Measurements from ENCODE around the gene ACTA2.

Gene ACTA2

GRCh38 chr10:88918191-88918905 lies 34.2 kb downstream of the ACTA2 start:
- DNase-seq, result no peak

- DNase-seq, result no peak
Observed at GRCh38 chr10:88916986-88917385, 35.6 kb downstream of the ACTA2 start.

- no peak for DNase-seq
Observed at GRCh38 chr10:88916231-88916630, 36.3 kb downstream of the ACTA2 start.

- no peak for DNase-seq
Observed at GRCh38 chr10:88915781-88916180, 36.8 kb downstream of the ACTA2 start.

GRCh38 chr10:88913788-88914187 lies 38.8 kb downstream of the ACTA2 start:
- DNase-seq, result no peak

- no peak for DNase-seq
Observed at GRCh38 chr10:88913127-88913526, 39.4 kb downstream of the ACTA2 start.

GRCh38 chr10:88911851-88912250 lies 40.7 kb downstream of the ACTA2 start:
- DNase-seq, result no peak

- no peak for DNase-seq
Observed at GRCh38 chr10:88911116-88911515, 41.5 kb downstream of the ACTA2 start.

- no peak for DNase-seq
Observed at GRCh38 chr10:88908194-88908593, 44.4 kb downstream of the ACTA2 start.

- no peak for DNase-seq
Observed at GRCh38 chr10:88906921-88907320, 45.7 kb downstream of the ACTA2 start.

- DNase-seq, result no peak
Observed at GRCh38 chr10:88903715-88904114, 48.9 kb downstream of the ACTA2 start.

- DNase-seq, result no peak
Observed at GRCh38 chr10:88901984-88902789, 50.4 kb downstream of the ACTA2 start.

- DNase-seq, result peak; percentile 41
Observed at GRCh38 chr10:88901206-88901983, 51.2 kb downstream of the ACTA2 start.

- DNase-seq, result no peak
Observed at GRCh38 chr10:88899886-88900285, 52.7 kb downstream of the ACTA2 start.

- DNase-seq, result no peak
Observed at GRCh38 chr10:88898727-88899126, 53.8 kb downstream of the ACTA2 start.

GRCh38 chr10:88896994-88897853 lies 55.3 kb downstream of the ACTA2 start:
- peak; percentile 42 for DNase-seq

- no peak for DNase-seq
Observed at GRCh38 chr10:88896372-88896993, 56.1 kb downstream of the ACTA2 start.

- DNase-seq, result peak; percentile 15
Observed at GRCh38 chr10:88895250-88895649, 57.3 kb downstream of the ACTA2 start.

GRCh38 chr10:88893611-88894010 lies 59.0 kb downstream of the ACTA2 start:
- no peak for DNase-seq

- no peak for DNase-seq
Observed at GRCh38 chr10:88892222-88892967, 60.2 kb downstream of the ACTA2 start.

GRCh38 chr10:88890681-88891381 lies 61.7 kb downstream of the ACTA2 start:
- no peak for DNase-seq

Data from hematopoietic multipotent progenitor cell treated with erythropoietin and hydrocortisone succinate and interleukin-3 and kit ligand, for 4 days (in vitro differentiated cells).